Head of caudate nucleus (tissue), 42 donors: Measurements from ENCODE around the gene JPH3.

Experiments
- DNase-seq, 42 donors: peaks; one replicate each; pipeline versions ENCODE4 v3.0.0 to v3.0.0-alpha.2; 2020 to 2021; ENCODE audit warnings: mixed read lengths in 7 of 42
- intact Hi-C: fragments of 100-400 bp; cut with DNase I; formaldehyde crosslinking; loops from one replicate; pipeline ENCODE4 v1.15.0; 2022

JPH3 gene

GRCh38 chr16:87685766-87686165 lies 83.5 kb downstream of the JPH3 start:
- no peak for DNase-seq
- intact Hi-C loops = no loop called here

- no peak for DNase-seq
- intact Hi-C loops = no loop called here
Measured at GRCh38 chr16:87686697-87687096, 84.4 kb downstream of the JPH3 start.

DNA sequence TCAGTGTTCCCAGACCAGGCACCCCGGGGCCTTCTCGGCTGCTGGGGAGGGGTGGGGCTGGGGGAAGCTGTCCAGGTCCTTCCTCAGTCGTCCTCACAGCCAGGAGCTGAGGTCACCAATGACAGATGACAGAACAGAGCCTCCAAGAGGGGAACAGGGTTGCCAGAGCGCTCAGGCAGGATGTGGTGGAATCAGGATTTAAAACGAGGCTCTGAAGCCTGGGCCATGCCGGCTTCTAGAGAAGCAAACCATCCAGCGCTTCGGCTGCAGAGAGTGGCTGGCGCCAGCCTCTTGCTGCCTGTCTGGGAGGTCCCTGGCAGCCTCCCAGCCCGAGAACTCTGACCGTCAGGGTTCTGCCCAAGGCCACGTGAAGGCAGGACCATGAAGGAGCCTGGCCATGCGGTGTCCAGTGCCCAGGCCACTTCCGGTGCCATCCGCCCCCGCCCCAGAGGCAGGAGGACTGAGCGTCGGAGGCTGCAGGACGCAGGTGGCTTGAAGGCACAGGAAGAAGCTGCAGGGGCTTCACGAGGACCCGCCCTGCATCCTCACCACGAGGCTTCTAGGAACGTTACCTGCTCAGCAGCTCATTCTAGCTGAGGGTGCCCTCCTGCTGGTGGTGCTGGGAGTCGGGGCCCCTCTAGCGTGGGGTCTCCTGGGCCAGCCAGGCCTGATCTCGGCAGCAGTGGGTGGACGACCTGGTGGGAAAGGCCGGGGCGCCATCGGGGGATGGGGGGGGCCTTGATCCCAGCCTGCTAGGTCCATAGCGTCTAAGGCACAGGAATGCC lies 85.0 kb downstream of the JPH3 start:
- intact Hi-C loops = no loop called here
- DNase-seq = peak in 6 of 42 donors; percentile 18 to 49 (median 22)

DNA sequence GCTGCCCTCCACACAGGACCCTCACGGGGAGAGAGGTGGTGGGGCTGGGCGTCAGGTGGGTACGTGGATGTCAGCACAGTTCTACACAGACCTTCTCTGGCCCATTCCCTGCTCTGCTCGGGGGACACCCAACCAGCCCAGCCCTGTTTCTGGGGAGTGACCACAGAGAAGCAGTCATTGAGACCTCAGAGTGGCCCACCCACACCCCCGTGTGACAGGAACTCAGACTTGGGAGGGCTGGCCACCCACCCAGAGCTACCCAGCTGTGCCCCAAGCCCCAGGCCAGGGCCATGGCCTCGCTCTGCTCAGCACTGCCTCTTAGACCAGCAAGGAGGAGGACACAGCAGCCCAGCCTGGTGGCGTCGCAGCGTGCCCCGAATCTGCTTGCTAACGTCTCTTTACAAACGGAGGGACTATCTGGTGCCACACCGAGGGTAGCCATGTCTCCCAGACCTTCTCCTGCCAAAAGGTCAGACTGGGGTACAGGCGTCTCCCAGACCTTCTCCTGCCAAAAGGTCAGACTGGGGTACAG lies 85.8 kb downstream of the JPH3 start:
- intact Hi-C loops = no loop called here
- no peak for DNase-seq

- DNase-seq = no peak
- intact Hi-C loops = no loop called here
Measured at GRCh38 chr16:87688876-87689815, 86.8 kb downstream of the JPH3 start.

- intact Hi-C loops = no loop called here
- DNase-seq = no peak
Measured at GRCh38 chr16:87689956-87690465, 87.7 kb downstream of the JPH3 start.

DNA sequence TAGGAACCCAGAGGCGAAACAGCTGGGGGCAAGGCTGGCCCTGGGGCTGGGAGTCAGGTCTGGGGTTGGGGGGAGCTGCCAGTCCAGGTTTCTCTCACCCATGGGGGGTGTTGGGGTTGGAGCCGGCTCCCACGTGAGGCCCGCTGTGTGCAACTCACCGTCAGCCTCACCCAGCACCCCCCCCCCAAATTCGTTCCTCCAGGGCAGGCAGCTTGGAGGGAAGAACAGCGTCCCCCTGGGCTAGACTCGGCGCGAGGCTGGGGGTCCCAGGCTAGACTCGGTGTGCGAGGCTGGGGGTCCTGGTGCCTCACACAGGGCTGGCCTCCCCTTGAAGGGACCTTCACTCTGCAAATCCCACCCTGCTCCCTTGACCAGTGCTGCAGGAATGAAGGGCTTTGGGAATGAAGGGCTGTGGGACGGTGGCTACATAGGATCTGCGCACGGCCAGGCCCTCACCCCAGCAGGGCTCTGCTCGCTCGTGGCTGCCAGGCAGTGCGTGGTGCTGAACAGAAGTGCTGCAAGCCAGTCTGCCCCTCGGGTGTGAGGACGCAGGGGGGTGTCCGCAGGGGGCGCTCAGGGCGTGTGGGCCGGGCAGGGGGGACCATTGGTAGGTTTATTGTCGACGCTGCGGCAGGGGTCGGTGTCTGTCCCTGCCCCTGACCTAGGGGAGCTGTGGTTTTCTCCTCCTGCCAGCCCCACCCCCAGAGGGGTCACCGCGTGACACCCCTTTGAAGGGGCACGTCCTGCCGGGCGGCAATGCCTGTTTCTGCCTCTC lies 88.8 kb downstream of the JPH3 start:
- DNase-seq = no peak
- intact Hi-C loops = no loop called here

- intact Hi-C loops = no loop called here
- peak in 36 of 42 donors; percentile 27 to 86 (median 58) for DNase-seq
Measured at GRCh38 chr16:87691686-87692079, 89.4 kb downstream of the JPH3 start.

DNA sequence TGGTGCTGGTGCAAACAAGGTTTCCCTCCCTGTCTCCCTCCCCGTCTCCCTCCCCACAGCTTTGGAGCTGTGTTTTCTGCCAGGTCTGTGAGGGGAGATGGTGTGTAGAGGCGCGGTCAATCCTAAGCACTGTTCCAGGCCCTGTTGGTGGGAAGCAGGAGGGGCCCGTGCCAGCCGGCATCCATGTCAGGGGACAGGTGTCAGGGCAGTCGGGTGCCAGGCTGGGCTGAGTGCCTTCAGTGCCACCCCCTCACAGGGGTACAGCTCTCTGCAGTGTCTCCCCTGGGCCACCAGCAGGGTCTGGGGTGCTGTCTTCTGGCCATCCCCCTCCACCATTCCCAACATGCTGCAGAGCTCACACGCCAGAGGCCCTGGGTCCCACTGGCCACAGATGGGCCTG lies 89.9 kb downstream of the JPH3 start:
- intact Hi-C loops = no loop called here
- no peak for DNase-seq

DNA sequence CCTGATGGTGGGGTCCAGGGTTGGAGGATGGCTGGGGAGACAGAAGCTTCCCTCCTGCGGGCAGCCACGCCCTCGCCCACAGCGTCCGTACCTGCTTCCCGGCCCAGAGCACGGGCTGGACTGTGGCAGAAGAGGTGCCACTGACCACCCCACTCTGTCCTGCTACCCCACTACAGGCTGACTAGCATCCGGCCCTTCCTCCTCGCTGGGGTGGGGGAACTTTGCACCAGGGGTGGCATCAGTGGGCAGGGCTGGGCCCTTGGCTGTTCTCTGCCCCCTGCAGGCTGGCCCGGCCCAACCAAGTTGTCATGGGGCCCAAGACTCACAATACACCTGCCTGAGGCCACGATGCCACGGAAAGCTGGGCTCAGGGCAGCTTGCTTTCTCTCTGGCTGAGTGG lies 90.4 kb downstream of the JPH3 start:
- no peak for DNase-seq
- intact Hi-C loops = no loop called here

- DNase-seq = no peak
- intact Hi-C loops = no loop called here
Measured at GRCh38 chr16:87693827-87694226, 91.5 kb downstream of the JPH3 start.

- no peak for DNase-seq
- intact Hi-C loops = no loop called here
Measured at GRCh38 chr16:87694441-87695125, 92.3 kb downstream of the JPH3 start.

DNA sequence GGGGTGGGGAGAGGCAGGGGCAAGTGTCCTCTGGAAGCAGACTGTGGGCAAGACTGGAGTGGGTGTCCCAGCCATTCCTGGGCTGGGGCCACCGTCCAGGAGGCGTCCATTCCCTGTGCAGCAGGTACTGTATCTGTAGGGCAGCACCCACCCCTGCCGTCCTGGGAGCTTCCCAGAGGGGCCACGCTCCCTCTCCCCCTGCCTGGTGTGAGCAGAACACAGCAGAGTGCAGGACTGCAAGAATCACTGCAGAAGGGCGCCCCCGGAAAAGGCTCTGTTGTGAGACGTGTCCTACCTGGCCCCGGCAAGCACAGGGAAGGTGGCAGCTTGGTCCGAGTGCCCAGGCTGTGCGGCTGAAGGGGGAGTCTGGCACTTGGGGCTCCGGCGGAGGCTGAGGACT lies 93.2 kb downstream of the JPH3 start:
- intact Hi-C loops = no loop called here
- no peak for DNase-seq

- DNase-seq = no peak
- intact Hi-C loops = no loop called here
Measured at GRCh38 chr16:87696726-87697125, 94.4 kb downstream of the JPH3 start.

DNA sequence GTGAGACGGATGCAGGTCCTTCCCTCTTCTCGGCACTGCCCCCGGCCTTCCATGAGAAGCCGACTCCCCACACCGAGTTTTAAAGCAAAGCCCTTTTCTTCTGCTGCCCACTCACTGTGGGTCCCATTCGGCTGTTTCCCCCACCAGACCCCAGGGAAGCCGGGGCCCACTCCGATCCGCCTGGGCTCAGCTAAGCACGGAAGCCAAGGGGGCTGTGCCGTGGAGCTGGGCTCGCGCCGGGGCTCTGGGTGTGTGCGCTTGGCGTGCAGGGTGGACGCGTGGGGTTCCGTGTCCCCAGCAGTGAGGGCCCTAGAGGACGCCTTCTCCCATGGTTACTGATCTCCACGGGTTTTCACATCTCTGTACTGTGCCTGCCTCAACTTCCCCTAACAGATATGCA lies 94.9 kb downstream of the JPH3 start:
- intact Hi-C loops = no loop called here
- no peak for DNase-seq

- no peak for DNase-seq
- intact Hi-C loops = no loop called here
Measured at GRCh38 chr16:87697792-87698191, 95.5 kb downstream of the JPH3 start.

- intact Hi-C loops = no loop called here
- DNase-seq = no peak
Measured at GRCh38 chr16:87698241-87698640, 95.9 kb downstream of the JPH3 start.

DNA sequence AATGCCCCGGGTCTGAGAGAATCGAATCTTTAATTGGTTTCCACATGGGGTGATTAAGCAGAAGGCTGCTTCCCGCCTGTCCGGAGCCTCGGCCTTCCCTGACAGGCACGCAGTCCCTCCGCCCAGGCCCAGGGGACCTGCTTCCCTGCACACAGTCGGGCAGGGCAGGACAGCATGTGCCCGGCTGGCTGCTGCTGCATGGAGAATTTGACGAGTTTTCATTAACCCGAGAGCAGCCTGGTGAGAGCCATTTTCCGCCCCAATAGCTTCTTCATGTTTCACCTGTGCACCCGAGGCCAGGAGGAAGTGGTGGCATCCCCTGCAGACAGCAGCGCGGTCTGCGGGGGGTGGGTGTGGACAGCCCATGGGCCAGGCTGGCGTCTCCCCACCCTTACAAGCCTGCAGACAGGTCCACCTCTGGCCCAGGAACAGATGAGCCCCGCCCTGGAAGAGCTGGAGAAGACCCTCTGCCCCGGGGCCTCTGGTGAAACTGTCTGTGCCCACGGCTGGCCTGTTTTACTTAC lies 96.4 kb downstream of the JPH3 start:
- DNase-seq = no peak
- intact Hi-C loops = no loop called here
